HG02642 (cell line): ENCODE data around the gene FOXL2NB.

Experiments
- ATAC-seq: cut with Tn5 transposase; IDR thresholded peaks from one replicate; pipeline ENCODE4 v1.9.1; 2021; ENCODE audit warnings: mild to moderate bottlenecking; ENCODE audit not compliant: unreplicated experiment, poor library complexity

FOXL2NB gene

DNA sequence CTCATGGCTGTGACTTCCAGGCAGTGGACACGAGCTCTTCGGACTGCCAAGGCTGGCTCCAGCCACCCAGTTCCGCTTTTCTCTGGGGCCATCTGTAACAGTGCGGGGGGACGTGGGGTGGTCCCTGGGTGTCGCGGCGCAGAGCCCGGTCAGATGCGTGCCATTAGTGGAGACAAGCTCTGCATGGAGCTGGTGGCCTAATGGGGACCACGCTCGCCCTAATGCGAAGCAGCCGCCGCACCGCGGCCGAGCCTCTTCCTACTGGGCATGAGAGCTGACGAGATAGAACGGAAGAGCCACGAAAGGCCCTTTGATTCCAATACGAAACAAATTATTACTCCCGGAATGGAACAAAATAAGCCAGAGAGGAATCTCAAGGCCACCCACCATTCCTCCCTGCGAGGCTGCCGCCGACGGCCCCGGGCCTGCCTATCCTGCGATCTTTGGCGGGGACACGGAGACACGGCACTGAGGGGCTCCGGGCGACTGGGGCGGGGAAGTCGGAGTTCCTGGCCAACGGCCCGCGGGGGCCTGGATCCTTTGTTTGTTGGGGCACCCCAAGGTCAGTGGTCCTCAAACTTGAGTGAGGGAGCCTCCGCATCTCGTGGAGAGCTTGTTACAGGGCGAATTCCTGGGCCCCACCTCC, 18.2 kb upstream of the FOXL2NB start:
- ATAC-seq = no peak

DNA sequence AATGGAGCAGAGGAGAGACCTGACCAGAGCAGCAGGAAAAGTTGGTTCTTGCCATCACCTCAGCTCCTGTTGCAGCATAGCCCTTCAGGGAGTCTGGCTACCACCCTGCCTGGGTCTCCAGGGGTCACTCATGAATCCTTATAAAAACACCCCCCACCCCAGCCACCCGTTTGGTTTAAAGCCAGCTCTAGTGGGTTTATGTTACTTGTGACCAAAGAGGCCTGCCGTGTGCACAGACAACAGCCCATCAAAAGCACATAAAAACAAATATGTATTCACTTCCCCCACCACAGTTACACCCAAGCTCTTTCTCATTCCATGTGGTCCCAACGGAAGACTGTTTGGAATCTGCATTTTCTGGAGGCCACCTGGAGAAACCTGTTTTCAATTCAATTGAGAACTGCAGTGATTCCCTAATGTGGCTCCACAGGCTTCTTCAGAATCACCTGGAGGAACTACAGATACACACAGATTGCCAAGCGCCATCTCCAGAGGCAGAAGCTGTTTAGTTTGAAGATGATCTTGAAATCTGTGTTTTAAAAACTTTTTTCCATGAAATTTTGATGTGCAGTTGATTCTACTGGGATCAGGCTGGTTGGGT, 13.8 kb upstream of the FOXL2NB start:
- ATAC-seq = no peak

DNA sequence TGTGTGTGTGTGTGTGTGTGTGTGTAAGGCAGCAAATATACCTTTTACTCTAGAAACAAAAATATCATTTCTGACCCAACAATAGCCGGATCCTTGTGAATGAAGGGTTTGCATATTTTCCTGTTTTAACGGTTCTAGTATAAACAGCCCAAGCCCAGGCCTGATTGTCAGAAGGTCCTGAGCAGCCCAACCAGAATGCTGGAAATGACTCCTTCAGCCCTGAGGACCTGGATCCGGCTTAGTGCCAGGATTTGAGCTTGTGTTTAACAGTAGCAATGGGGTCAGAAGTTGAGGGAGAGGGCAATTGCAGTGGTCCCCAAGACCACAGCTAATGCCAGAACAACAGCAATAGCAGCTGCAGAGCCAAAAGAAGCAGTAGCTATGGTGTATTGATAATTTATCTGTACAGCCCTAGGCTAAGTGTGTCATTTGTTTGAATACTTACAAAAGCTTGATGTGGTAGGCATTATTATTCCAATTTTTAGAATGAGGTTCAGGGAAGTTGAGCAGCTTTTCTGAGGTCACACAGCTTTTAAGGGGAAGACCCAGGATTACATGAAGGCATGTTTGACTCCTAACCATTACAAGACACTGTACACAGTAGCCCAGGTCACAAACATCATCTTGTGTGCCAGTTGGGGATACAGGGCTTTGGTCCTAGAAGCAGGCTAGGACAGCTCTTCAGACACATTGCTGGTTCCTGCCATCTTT, 12.9 kb upstream of the FOXL2NB start:
- no peak for ATAC-seq

DNA sequence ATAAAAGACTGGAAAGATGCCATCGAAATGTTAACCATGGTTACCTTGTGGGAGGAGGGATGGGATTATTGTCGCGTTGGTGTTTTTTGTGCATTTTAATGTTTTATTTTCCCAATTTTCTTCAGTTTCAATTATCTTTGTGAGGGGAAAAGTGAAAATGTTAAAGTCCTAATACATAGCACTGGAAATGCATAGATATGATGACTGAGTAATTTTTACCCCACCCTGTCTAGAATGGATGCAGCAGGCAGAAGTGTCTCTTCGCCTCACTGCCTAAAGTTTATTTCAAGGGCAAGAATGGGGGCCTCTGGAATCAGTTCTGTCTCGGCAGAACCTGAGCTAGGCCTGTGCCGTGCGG, 11.5 kb upstream of the FOXL2NB start:
- no peak for ATAC-seq

DNA sequence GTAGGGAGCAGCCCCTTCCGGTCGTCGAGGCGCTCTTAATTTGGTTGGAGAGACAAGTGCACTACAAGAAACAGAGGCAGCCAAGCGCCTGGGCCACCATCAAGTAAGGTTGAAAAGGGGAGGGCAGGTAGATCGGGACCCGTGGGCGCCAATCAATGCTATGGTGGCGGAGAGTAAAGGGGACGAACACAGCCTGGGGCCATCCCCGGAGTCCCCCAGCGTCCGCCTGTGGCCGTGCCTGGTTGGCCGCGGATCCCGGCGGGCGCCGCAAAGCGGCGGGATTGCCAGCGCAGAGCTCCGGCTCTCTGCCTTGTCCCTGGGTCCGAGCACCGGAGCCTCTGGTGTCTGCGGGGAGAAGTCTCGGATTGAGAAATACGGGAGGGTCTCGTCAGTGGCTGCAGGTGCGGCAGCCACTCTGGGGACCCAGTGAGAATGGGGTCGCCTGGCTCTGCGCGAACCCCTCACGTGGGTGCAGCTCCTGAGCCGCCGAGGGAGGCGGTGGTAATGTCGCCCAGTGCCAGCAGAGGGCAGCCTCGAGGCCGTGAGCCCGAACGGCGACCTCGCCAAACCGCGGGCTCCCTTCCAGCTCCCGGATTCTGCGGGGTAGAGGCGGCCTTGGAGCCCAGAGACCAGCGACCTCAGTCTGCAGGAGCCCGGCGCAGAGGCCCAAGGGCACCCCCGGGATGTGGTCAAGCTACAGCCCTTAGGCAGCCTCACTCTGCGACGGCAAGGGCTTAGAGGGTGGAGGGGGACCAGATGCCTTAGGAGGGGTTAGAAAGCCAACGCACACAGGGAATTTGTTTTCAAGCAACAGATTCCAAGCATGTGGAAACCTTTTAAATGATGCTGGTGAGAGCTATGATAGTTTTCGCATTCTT, 10.9 kb upstream of the FOXL2NB start:
- peak; percentile 73 for ATAC-seq

DNA sequence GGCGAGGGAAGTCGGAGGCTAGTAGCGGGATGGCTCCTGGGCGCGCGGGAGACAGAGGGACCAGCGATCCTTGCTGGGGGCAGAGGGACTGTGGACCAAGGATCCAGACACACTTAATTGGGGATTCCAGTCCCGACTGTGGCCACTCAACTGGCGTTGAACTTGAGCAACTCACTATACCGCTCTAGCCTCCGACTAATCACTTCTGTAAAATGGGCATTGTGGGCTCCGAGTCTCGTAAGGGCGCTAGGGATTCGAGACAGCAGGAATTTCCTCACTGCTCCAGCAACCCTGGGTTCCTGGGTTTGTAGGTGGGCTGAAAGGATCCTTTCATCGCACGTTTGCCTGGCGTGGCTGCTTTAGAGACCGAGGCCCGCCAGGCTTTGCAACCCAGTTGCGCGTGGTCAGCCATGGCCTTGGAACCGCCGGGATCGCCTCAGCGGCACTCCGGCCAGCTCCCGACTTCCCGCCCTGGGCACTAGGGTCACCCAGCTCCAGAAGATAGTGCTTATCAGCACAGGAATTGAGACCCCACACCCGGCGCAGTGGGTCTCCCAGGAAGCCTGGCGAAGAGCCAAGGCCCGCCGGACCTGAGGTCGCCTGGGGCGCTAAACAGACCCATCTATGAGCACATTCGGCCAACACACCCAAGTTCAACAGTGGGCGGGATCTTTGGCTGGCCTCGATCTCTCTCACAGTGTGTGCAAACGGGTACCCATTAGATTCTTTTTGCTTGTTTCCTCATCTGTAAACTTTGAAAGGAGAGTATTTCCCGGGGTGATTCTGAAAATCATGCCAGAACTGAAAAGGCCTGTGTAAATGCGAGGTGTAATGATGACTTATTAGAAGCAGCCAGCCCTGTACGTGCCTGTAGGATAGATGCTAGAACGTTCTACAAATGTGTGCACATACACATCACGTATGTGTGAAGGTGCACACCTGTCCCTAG, 10.0 kb upstream of the FOXL2NB start:
- ATAC-seq = no peak

DNA sequence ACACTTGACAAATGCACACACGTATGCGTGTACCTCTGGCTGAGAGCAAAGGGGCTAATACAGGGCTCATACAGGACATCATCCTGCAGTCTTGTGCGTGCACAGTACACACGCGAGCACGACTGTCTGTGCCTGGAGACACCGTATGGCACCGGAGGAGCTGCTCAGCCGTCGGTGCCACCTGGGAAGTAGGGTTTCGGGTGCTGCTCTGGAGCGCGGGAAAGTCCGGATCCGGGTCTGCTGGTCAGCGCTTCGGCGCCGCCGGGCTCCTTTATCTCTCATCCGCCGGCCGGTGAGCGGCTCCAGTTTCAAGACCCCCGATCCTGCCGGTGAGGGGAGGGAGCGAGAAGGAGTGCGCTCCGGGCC, 9.3 kb upstream of the FOXL2NB start:
- no peak for ATAC-seq

DNA sequence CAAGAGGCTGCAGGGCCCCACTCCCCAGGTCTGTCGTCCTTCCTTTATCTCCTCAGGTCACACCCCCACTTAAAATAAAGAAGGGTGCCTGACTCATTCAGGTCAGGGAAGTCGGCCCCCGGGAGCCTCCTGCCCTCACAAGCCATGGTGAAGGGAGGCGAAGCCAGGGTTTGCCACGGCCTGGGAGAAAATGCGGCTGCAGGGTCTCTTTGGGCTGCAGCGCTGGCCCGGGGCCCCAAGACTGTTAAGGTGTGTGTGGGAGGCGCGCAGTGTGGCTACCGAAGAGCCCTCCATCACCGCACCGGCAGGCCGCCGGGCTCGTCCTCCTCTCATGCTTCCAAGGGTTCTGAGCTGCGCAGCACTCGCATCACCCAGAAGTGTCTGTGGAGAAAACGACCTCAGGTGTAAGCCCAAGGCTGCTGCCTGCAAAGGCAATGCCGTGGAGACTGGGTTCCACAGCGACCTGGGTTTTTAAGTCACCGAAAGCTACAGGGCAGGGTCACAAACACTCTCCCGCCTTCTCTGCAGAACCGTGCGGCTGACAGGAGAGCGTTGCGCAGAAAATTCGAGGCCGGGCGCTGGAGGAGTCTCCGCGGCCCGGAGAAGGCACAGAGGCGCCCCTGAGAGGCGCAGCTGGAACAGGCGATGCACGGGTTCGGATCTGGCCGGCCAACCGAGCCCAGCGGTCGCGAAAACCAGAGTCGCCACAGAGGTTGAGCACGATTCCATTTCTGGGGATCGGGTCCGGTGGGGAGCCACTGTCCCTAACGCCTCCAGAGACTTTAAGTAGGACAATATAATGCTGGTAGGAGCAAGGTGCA, 8.8 kb upstream of the FOXL2NB start:
- ATAC-seq = no peak

DNA sequence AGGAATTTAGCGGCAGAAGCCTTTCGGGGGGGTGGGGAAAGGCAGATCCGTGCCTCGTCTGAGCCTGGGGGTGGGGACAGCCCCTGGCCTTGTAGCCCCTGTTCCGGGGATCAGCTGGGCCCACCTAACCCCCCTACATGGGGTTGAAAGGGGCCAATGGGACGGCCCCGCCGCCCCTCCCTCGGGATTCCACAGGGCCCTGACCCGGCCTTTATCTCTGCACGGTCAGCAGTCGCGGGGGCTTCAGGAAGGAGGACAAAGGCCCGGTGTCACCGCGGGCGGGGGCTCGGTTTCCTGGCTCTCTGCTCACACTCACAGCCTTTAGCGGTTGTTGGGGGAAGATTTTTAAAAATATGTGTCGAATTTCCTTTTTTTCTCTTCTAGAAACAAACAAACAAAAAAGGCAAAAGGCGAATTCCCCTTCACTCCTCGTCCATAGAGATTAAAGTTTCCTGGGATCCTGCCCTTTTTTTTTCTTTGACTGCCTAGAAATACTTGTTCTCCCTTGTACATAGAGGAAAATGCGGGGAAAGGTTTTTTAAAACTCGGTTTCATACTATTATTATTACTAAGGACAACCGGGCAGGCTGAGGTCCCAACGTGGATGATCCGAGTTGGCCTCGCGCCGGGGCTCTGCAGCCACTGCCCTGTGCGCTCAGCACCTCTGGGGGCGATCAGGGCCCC, 8.0 kb upstream of the FOXL2NB start:
- ATAC-seq = no peak

DNA sequence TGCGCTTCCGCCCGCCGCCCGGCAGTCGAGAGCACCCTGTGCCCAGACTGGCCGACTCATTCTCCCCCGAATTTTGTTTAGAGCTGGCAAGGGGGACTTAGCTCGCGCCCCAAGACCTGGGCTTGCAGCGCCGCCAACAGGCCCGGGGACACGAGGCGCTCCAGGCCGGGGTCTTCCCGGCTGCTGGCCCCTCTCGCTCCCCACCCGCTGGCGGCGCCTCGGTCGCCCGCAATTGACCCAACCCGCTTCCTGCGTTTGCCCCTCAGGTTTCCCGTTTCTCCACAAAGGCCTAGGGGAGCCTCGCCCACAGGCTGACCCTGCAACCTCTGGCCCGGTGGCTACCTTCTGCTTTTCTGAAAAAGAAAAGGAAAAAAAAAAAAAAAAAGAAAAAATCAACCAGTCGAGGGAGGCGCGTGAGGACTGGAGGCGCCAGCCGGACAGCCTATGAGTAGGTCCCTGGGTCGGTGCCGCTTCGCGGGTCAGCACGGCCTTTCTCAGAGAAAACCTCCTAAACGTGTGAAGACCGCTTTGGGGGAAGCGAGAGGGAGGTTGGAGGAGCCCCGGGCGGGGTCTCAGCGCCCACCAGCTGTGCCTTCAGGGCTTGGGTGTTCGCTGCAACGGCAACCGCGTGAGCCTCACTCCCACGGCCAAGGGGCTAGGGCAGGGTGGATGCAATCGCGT, 7.3 kb upstream of the FOXL2NB start:
- ATAC-seq = no peak

DNA sequence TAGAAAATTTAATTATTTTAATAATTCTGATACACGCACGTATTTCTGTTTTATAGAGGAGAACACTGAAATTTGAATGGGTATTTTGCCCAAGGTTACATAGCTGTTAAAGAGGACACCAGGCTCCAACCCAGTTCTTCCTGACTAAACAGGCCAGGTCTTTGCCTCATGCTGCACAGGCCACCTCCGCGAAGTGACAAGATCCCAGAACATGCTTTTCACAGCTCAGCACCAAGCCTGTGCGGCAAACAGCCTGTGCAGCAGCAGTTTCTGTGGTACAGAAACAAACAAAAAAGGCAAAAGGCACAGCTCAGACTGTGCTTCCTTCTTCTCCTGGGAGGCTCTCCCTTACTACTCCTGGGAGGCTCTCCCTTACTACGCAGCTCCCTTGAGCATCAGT, 6.6 kb upstream of the FOXL2NB start:
- ATAC-seq = no peak

DNA sequence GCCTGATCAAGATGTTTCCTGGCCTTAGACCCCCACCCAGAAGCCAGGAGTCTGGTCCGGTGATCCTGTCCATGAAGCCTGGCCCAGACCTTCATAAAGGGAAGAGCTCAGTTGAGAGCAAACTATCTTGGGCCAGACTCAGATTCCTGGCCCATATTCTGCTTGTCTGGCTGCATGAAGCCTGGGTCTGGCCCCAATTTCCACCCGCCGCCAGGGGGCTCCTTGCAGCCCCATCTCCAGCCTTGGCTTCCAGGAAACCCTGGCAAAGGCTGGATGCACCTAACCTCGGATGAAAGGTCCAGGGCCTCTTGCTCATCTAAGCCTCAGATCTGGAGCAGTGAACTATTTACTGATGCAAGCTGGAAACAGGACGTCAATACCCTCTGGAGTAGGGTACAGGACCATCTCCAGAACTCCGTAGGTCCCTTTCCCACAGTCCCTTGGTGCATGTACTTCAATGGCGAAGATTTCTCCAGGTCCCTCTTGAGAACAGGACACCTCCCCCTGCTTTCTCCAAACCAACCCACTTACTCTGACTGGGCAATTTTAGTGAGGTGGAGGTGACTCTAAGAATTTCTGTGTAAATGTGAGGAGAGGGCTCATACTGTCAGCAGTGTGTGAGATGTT, 5.6 kb upstream of the FOXL2NB start:
- ATAC-seq = no peak

DNA sequence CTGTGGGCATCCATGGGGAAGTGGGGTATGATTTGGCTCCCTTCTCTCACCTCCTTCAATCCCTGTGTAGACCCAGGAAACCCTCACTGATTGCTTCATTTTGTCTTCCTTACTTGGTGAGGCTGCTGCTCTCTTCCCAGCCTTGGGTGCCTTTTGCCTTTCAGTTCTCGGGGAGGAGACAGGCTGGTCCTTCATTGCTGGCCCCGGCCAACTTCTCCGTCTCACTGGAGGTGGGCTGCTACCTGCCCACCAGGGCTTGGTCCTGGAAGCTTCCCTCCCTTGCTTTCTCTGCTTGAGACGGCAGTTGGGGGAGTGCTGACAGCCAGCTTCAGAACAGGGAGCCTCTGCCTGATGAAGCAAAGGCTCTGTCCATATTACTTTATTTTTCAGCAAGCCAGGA, 4.7 kb upstream of the FOXL2NB start:
- ATAC-seq = no peak

DNA sequence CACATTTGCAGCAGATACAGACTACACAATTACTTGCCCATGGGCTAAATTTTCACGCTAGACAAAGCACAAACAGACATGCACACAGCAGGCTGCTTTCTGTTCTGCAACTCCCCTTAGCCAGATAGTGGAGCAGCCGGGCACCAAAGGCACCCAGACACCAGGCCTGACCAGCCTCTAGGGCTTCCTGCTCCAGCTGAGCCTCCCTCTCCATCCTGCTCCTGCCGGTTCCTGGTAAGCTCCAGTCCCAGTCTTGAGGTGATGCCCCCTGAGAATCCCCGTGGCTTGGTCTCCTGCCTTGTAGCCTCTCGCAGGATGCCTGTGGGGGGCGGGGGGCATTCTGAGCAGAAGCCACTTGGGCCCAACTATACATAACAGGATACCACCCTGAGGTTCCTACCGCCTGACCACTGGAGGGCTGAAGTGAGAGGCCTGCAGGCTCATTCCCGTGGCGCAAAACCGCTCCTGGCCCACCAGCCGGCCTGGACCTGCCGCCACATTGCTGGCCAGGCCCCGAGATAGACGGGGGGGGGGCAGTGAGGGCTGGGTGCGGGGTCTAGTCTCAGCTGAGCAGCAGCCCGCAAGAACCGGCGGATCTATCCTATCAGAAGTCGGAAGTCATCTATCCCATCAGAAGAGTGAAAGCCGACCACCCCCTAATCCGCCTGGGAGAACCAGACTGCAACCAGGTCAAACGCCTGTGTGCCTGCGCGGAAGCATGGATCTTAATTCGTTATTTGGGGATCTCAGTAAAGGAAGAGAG, 4.0 kb upstream of the FOXL2NB start:
- no peak for ATAC-seq

DNA sequence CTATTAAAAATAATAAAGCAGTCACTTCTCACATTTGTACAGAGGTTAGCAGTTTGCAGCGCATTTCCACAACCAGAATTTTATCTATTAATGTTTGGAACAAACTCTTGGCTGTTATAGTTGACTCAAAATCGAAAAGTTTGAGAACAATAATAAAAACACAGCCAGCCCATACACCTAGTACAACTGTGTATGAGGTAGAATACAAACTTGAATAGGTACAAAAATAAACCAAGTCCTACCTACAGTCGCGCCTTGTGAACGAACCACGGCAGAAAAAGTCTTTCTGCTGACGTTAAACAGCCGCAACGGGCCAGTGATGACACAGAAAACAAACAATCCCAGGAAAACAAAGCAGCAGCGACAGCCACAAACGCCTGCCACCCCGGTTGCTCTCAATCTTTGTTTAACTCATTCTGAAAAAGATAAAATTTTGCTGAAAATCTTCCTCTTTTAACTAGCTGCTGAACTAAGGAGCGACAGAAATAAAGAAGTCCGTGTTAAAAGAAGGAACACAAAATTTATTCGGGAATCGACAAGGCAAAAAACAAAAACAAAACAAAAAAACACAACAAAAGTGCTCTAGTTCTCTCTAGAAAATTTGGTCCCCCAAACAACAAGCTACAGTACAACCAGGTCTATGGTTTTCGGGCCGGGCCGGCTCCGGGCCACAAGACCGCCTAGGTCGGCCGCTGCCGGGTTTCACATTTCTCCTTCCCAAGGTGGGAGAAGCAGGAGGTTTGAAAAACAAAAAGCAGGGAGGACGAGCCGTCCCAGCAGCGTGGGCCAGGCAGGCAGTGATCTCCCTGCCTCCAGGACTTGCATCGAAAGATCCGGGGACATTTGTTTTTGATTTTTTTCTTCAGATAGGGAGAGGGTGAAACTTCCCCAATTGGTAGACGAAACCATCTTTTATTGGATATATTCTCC, 3.0 kb upstream of the FOXL2NB start:
- no peak for ATAC-seq

DNA sequence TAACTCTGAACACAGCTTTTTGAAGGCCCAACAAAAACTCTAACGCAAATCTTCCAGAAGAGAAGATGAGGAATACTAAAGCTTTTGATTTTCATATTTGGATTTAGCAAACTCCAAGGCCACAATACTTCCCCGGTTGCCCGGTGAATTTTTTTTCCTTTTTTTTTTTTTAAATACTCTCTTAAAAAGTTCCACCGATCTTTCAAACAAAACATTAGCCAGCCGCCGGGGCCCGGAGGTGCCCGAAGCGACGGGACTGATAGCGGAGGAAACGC, 2.4 kb upstream of the FOXL2NB start:
- ATAC-seq = no peak
